ENCODE results near the gene HNRNPA2B1. TPM values are rescaled to one million over a fixed set of nuclear protein-coding genes. Genes with fewer than 3 reads are reported as not detected.
A peak's percentile ranks its signal among the peaks of the same experiment; 100 is the strongest.

The HNRNPA2B1 gene
- total and polyA plus RNA-seq, 12 donors = 98.1 to 1,201 (median 378) TPM

DNA sequence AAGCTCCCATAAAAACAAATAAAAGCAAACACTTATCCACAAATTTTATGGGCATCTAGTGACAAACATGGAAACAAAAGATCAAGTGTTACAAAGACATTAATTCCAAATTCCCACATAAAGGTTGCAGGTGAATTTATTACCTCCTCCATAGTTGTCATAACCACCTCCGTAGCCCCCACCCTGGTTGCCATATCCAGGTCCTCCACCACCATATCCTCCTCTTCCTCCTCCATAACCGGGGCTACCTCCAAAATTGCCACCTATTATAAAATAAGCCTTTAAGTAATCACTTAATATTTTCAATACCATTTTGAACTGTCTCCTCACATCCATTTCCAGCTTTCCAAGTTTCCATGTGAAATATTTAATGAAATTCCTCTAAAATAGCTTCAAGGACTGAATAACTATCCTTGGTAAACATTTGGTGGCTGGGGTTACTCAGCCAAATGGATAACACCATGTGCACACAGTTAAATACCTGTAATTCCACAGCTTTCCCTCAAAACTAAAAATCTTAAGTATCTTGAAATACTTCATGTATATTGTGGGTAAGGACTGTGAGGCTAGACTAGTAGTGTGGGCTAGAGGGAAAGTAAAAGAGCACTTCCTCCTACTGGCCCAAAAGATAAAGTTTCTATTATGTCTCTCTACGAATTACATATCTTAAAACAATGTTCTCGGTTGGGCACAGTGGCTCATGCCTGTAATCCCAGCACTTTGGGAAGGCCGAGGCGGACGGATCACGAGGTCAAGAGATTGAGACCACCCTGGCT is 6.9 kb downstream of the HNRNPA2B1 start:
- H3K4me3 ChIP-seq = no peak overlapping the region
- H3K4me1 ChIP-seq (replicated peaks in 1 of 2) = peaks cover 33 to 78% of the 10 kb centered on the region in 2 donors
- intact Hi-C loops (cut with DNase I) = no loop called here
- no peak overlapping the region for H3K27ac ChIP-seq
- no peaks in the 10 kb centered on the region for H3K9me3 ChIP-seq (replicated peaks in 1 of 3)
- WGBS, 4 donors = 59 to 77% (median 67%) methylated on average over 8 of the region's 8 CpGs
- TF ChIP-seq, protein P1, sequence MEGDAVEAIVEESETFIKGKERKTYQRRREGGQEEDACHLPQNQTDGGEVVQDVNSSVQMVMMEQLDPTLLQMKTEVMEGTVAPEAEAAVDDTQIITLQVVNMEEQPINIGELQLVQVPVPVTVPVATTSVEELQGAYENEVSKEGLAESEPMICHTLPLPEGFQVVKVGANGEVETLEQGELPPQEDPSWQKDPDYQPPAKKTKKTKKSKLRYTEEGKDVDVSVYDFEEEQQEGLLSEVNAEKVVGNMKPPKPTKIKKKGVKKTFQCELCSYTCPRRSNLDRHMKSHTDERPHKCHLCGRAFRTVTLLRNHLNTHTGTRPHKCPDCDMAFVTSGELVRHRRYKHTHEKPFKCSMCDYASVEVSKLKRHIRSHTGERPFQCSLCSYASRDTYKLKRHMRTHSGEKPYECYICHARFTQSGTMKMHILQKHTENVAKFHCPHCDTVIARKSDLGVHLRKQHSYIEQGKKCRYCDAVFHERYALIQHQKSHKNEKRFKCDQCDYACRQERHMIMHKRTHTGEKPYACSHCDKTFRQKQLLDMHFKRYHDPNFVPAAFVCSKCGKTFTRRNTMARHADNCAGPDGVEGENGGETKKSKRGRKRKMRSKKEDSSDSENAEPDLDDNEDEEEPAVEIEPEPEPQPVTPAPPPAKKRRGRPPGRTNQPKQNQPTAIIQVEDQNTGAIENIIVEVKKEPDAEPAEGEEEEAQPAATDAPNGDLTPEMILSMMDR (IDR thresholded peaks at IDR 0.05) = no peak
- no peak for TF ChIP-seq POLR2A (IDR thresholded peaks at IDR 0.05)
- peaks cover 0 to 93% of the 10 kb centered on the region in 2 donors for H3K36me3 ChIP-seq (replicated peaks in 1 of 2)
- H3K27me3 ChIP-seq = no peaks in the 10 kb centered on the region
- no peak for DNase-seq

DNA sequence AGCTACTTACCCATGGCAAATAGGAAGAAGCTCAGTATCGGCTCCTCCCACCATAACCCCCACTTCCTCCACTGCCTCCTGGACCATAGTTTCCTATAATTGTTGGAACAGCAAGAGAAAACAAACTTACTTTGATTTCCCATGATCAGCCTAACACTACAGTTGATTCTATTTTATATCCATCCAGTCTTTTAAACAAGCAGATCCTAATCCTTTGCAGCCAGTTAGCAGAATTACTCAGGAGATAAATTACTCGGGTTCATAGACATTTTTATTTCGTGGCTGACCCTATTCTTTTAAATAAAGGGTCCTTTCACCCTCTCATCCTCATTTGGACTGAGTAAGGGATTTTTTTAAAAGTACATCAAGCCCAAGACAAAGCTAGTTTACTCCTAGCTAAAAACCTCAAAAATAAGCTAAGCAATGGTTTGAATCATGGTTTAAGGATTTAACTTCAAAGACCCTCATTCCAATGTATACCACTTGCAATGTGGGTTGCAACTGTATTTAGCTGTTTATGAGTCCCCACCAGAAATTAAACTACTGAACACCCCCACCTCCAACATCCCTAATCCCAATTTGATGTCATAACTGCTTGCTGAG is 8.0 kb downstream of the HNRNPA2B1 start:
- 61 to 64% (median 63%) methylated on average over 3 of the region's 3 CpGs for WGBS, 4 donors
- H3K27me3 ChIP-seq = no peaks in the 10 kb centered on the region
- intact Hi-C loops (cut with DNase I) = no loop called here
- H3K9me3 ChIP-seq (replicated peaks in 1 of 3) = no peaks in the 10 kb centered on the region
- H3K4me3 ChIP-seq = no peak overlapping the region
- DNase-seq = peak in 1 of 7 donors; percentile 48
- peaks cover 0 to 98% of the 10 kb centered on the region in 2 donors for H3K36me3 ChIP-seq (replicated peaks in 1 of 2)
- H3K4me1 ChIP-seq (replicated peaks in 1 of 2) = peaks cover 32 to 80% of the 10 kb centered on the region in 2 donors
- H3K27ac ChIP-seq = no peak overlapping the region
- TF ChIP-seq, protein P1 (IDR thresholded peaks at IDR 0.05) = no peak
- no peak for TF ChIP-seq POLR2A (IDR thresholded peaks at IDR 0.05)

DNA sequence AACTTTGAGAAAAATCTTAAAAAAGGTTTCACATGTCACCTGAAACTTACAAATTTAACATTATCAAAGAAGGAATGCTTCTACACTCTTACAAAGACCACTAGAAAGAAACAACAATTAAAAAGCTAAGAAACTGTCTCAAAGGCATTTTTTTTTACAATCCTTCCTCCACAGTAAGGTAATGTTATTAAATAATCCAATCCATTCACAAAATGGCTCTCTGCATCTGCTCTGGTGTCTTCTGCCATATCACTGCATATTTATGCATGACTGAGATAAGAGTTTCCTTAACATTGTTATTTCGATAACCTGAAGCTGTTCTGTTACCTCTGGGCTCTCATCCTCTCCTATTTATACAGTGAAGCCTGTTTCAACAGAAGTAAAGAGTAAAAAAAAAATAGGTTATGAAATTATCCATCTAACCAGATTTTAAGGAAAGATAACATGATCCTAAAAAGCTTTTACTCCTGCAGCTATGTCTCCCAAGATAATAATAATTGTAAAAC is 8.5 kb downstream of the HNRNPA2B1 start:
- DNase-seq = no peak
- H3K27me3 ChIP-seq = no peaks in the 10 kb centered on the region
- no peak overlapping the region for H3K4me3 ChIP-seq
- intact Hi-C loops (cut with DNase I) = no loop called here
- peaks cover 26 to 80% of the 10 kb centered on the region in 2 donors for H3K4me1 ChIP-seq (replicated peaks in 1 of 2)
- 66 to 88% (median 74%) methylated on average over 1 of the region's 1 CpG for WGBS, 4 donors
- peak in 1 of 2 donors; percentile 11 for TF ChIP-seq POLR2A (IDR thresholded peaks at IDR 0.05)
- TF ChIP-seq, protein P1 (IDR thresholded peaks at IDR 0.05) = no peak
- H3K9me3 ChIP-seq (replicated peaks in 1 of 3) = no peaks in the 10 kb centered on the region
- H3K27ac ChIP-seq = no peak overlapping the region
- peaks cover 0 to 94% of the 10 kb centered on the region in 2 donors for H3K36me3 ChIP-seq (replicated peaks in 1 of 2)

DNA sequence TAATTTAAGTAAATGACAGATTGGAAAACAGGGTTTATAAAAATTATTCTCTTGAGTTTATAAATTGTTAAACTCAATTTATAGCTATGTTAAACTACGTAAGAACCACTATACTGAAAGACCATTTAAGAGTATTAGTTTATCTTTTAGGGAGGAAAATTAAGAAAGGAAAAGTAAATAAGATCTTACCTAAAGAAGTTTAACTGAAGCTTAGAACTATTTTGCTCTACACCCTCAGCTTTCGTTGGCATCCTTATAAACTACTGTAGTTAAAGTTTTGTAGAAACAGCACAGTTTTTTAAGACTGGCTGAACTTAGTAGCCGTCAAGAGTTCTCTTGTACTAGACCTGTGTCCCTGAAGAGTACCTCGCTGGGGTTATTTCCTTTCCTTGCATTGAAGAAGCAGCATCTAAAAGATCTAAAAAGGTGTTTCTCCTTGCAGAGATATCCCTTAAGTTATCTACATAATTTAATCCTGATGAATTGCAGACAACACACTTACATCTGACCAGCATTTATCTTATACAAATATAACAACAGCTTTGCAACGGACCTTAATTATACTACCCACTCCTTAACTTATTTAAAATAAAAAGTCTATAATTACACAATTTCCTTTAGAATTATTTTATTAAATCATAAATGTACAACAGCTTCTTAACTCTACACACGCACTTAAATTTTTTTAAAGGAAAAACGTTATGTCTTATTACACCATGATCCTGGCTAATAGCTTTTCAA is 9.1 kb downstream of the HNRNPA2B1 start:
- 73 to 81% (median 78%) methylated on average over 7 of the region's 7 CpGs for WGBS, 4 donors
- intact Hi-C loops (cut with DNase I) = no loop called here
- no peak for TF ChIP-seq POLR2A (IDR thresholded peaks at IDR 0.05)
- TF ChIP-seq, protein P1 (IDR thresholded peaks at IDR 0.05) = no peak
- Histone ChIP-seq H3K27me3 (no peaks in the 10 kb centered on the region), H3K9me3 (replicated peaks in 1 of 3) (no peaks in the 10 kb centered on the region), H3K27ac (no peak overlapping the region), H3K36me3 (replicated peaks in 1 of 2) (peaks cover 0 to 87% of the 10 kb centered on the region in 2 donors), H3K4me1 (replicated peaks in 1 of 2) (peaks cover 20 to 75% of the 10 kb centered on the region in 2 donors), H3K4me3 (no peak overlapping the region)
- DNase-seq = no peak
